Measurements from ENCODE around the gene TFR2. TPM values are rescaled to one million over a fixed set of nuclear protein-coding genes. Genes with fewer than 3 reads are reported as not detected.

TFR2 gene
- total and polyA plus RNA-seq, 2 donors (not counting 1 experiment from before 2014, with no cell fraction given), result 0.16 TPM; not detected in 1

DNA sequence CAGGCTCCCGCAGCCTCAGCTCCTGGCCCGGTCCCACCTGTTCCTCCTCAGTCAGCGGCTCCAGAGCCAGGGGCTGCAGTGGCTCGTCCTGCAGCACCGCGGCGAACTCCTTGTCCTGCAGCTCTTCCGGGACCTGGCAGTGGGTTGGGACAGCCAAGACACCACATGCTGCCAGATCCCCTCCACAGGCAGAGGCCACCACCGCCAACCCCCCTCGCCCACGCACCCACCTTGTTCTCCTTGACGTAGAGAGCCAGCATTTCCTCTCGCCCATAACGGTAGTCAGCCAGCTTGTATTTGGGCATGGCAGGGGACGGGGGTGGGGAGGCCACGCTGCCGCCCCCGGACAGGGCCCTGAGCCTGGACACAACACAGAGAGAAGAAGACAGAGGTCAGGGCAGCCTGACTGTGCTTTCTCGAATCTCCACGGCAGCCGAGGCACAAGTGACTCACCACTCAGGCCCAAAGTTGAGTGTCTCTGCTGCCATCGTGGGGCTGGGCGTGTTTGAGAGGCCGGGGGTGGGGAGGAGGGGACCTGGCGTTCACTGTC lies 46.5 kb upstream of the TFR2 start:
- no peak overlapping the region for H3K9ac ChIP-seq (ENCODE audit: insufficient read depth, low read length)
- DNase-seq (ENCODE audit: low read depth in 2 of 2), result peak in 1 of 2 donors; percentile 41
- TF ChIP-seq EZH2 (IDR thresholded peaks at IDR 0.05; ENCODE audit: low read length, missing control alignments), result no peak
- no peak for TF ChIP-seq CTCF (conservative IDR thresholded peaks at IDR 0.05 in 1 of 2, IDR thresholded peaks at IDR 0.05 in 1 of 2; ENCODE audit: low read depth in 1 of 2, low read length in 2 of 2)
- no peak overlapping the region for H3K4me3 ChIP-seq (replicated peaks in 1 of 4; ENCODE audit: control extremely low read depth in 1 of 4, insufficient read depth in 1 of 4, low read depth in 3 of 4, low read length in 4 of 4)
- peaks cover 10% of the 10 kb centered on the region for H3K4me1 ChIP-seq (ENCODE audit: control insufficient read depth, extremely low read depth, insufficient read depth, low read length)
- no peaks in the 10 kb centered on the region for H4K20me1 ChIP-seq (ENCODE audit: control insufficient read depth, extremely low read depth, insufficient read depth, low read length)
- no peaks in the 10 kb centered on the region for H3K27me3 ChIP-seq (ENCODE audit: control insufficient read depth, insufficient read depth, low read length)
- peaks cover 43% of the 10 kb centered on the region for H3K79me2 ChIP-seq (ENCODE audit: control insufficient read depth, insufficient read depth, low read length)
- H3K36me3 ChIP-seq (ENCODE audit: control insufficient read depth, insufficient read depth, low read length), result peaks cover 34% of the 10 kb centered on the region
- no peak overlapping the region for H2AFZ ChIP-seq (ENCODE audit: low read length)
- no peak overlapping the region for H3K4me2 ChIP-seq (ENCODE audit: extremely low read depth, insufficient read depth, low read length)
- H3K27ac ChIP-seq (ENCODE audit: insufficient read depth, low read length), result no peak overlapping the region
- H3K9me3 ChIP-seq (ENCODE audit: control insufficient read depth, insufficient read depth, low read depth, low read length), result no peaks in the 10 kb centered on the region

DNA sequence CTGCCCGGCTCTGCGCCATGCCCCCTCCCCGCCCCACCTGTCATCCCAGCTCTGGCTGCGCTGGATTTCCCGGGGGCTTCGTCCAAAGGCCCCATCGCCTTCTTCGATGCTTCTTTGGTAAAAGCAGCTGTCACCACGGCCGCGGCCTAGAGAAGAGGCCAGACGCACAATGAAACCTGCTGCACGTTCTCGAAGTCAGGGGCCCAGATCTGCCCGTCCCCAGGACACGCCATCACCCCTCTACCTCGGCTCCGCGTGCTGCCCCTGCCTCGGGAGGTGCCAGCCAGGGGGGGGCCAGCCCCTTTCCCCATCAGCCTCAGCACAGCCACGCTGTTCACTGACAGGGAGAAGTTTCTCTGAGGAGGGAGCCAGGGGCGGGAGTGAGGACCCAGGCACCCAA lies 45.9 kb upstream of the TFR2 start:
- Histone ChIP-seq H3K36me3 (ENCODE audit: control insufficient read depth, insufficient read depth, low read length) (peaks cover 36% of the 10 kb centered on the region), H3K4me3 (replicated peaks in 1 of 4; ENCODE audit: control extremely low read depth in 1 of 4, insufficient read depth in 1 of 4, low read depth in 3 of 4, low read length in 4 of 4) (no peak overlapping the region), H3K79me2 (ENCODE audit: control insufficient read depth, insufficient read depth, low read length) (peaks cover 38% of the 10 kb centered on the region), H3K9ac (ENCODE audit: insufficient read depth, low read length) (no peak overlapping the region), H4K20me1 (ENCODE audit: control insufficient read depth, extremely low read depth, insufficient read depth, low read length) (no peaks in the 10 kb centered on the region), H3K27me3 (ENCODE audit: control insufficient read depth, insufficient read depth, low read length) (no peaks in the 10 kb centered on the region), H3K4me2 (ENCODE audit: extremely low read depth, insufficient read depth, low read length) (no peak overlapping the region), H3K27ac (ENCODE audit: insufficient read depth, low read length) (no peak overlapping the region), H3K4me1 (ENCODE audit: control insufficient read depth, extremely low read depth, insufficient read depth, low read length) (peaks cover 11% of the 10 kb centered on the region), H2AFZ (ENCODE audit: low read length) (no peak overlapping the region), H3K9me3 (ENCODE audit: control insufficient read depth, insufficient read depth, low read depth, low read length) (no peaks in the 10 kb centered on the region)
- TF ChIP-seq EZH2 (IDR thresholded peaks at IDR 0.05; ENCODE audit: low read length, missing control alignments), result no peak
- TF ChIP-seq CTCF (conservative IDR thresholded peaks at IDR 0.05 in 1 of 2, IDR thresholded peaks at IDR 0.05 in 1 of 2; ENCODE audit: low read depth in 1 of 2, low read length in 2 of 2), result no peak
- no peak for DNase-seq (ENCODE audit: low read depth in 2 of 2)

- TF ChIP-seq EZH2 (IDR thresholded peaks at IDR 0.05; ENCODE audit: low read length, missing control alignments) (no peak), CTCF (conservative IDR thresholded peaks at IDR 0.05 in 1 of 2, IDR thresholded peaks at IDR 0.05 in 1 of 2; ENCODE audit: low read depth in 1 of 2, low read length in 2 of 2) (no peak)
- Histone ChIP-seq H3K27me3 (ENCODE audit: control insufficient read depth, insufficient read depth, low read length) (no peaks in the 10 kb centered on the region), H4K20me1 (ENCODE audit: control insufficient read depth, extremely low read depth, insufficient read depth, low read length) (no peaks in the 10 kb centered on the region), H3K4me2 (ENCODE audit: extremely low read depth, insufficient read depth, low read length) (no peak overlapping the region), H3K36me3 (ENCODE audit: control insufficient read depth, insufficient read depth, low read length) (peaks cover 40% of the 10 kb centered on the region), H3K4me1 (ENCODE audit: control insufficient read depth, extremely low read depth, insufficient read depth, low read length) (peaks cover 9% of the 10 kb centered on the region), H3K4me3 (replicated peaks in 1 of 4; ENCODE audit: control extremely low read depth in 1 of 4, insufficient read depth in 1 of 4, low read depth in 3 of 4, low read length in 4 of 4) (no peak overlapping the region), H3K27ac (ENCODE audit: insufficient read depth, low read length) (no peak overlapping the region), H3K79me2 (ENCODE audit: control insufficient read depth, insufficient read depth, low read length) (peaks cover 33% of the 10 kb centered on the region), H3K9ac (ENCODE audit: insufficient read depth, low read length) (no peak overlapping the region), H3K9me3 (ENCODE audit: control insufficient read depth, insufficient read depth, low read depth, low read length) (no peaks in the 10 kb centered on the region), H2AFZ (ENCODE audit: low read length) (no peak overlapping the region)
- no peak for DNase-seq (ENCODE audit: low read depth in 2 of 2)
Observed at GRCh38 chr7:100686822-100687211, 45.5 kb upstream of the TFR2 start.

All from fibroblast of lung (primary cell).